ENCODE measurements around the gene TMEM213. TPM values are rescaled to one million over a fixed set of nuclear protein-coding genes. Genes with fewer than 3 reads are reported as not detected.

Gene TMEM213
- total RNA-seq, 1 donor from 2014 or later, result not detected

- Histone ChIP-seq H3K4me3 (ENCODE audit: insufficient read depth, low read depth, low read length) (no peak overlapping the region), H3K9me3 (ENCODE audit: insufficient read depth, low read depth, low read length) (no peaks in the 10 kb centered on the region), H3K36me3 (ENCODE audit: insufficient read depth, low read length) (no peaks in the 10 kb centered on the region), H3K4me2 (ENCODE audit: low read length) (no peak overlapping the region), H3K9ac (ENCODE audit: low read length) (no peak overlapping the region), H2AFZ (ENCODE audit: low read depth, low read length) (no peak overlapping the region), H4K20me1 (ENCODE audit: insufficient read depth, low read length) (no peaks in the 10 kb centered on the region), H3K4me1 (ENCODE audit: insufficient read depth, low read length) (no peaks in the 10 kb centered on the region), H3K79me2 (ENCODE audit: insufficient read depth, low read length) (no peaks in the 10 kb centered on the region), H3K27ac (ENCODE audit: low read depth, low read length) (no peak overlapping the region), H3K27me3 (ENCODE audit: insufficient read depth, low read length) (no peaks in the 10 kb centered on the region)
- TF ChIP-seq CTCF (IDR thresholded peaks at IDR 0.05; ENCODE audit: insufficient read depth, low read depth, low read length) (no peak), EZH2 (IDR thresholded peaks at IDR 0.05; ENCODE audit: insufficient read depth, low read length) (no peak)
- Mint-ChIP-seq H3K27me3 (ENCODE audit: low read depth, unreplicated experiment) (peaks cover 2% of the 10 kb centered on the region), H3K4me1 (ENCODE audit: low read depth, unreplicated experiment) (no peaks in the 10 kb centered on the region), H3K36me3 (ENCODE audit: low read depth, unreplicated experiment) (no peaks in the 10 kb centered on the region), H3K27ac (ENCODE audit: unreplicated experiment) (no peak overlapping the region), H3K4me3 (ENCODE audit: unreplicated experiment) (no peak overlapping the region), H3K9me3 (ENCODE audit: unreplicated experiment) (peaks cover 1% of the 10 kb centered on the region)
- DNase-seq (ENCODE audit: low read depth) (no peak), FAIRE-seq (no peak)
Measured at GRCh38 chr7:138813945-138814344, 16.2 kb downstream of the TMEM213 start.

GRCh38 chr7:138814816-138815332, 17.1 kb downstream of the TMEM213 start:
- Histone ChIP-seq H4K20me1 (ENCODE audit: insufficient read depth, low read length) (no peaks in the 10 kb centered on the region), H3K9me3 (ENCODE audit: insufficient read depth, low read depth, low read length) (no peaks in the 10 kb centered on the region), H3K36me3 (ENCODE audit: insufficient read depth, low read length) (no peaks in the 10 kb centered on the region), H3K9ac (ENCODE audit: low read length) (no peak overlapping the region), H3K4me1 (ENCODE audit: insufficient read depth, low read length) (no peaks in the 10 kb centered on the region), H3K27ac (ENCODE audit: low read depth, low read length) (no peak overlapping the region), H3K4me2 (ENCODE audit: low read length) (no peak overlapping the region), H3K27me3 (ENCODE audit: insufficient read depth, low read length) (no peaks in the 10 kb centered on the region), H2AFZ (ENCODE audit: low read depth, low read length) (no peak overlapping the region), H3K79me2 (ENCODE audit: insufficient read depth, low read length) (no peaks in the 10 kb centered on the region), H3K4me3 (ENCODE audit: insufficient read depth, low read depth, low read length) (no peak overlapping the region)
- peaks cover 1% of the 10 kb centered on the region for H3K9me3 Mint-ChIP-seq (ENCODE audit: unreplicated experiment)
- H3K36me3 Mint-ChIP-seq (ENCODE audit: low read depth, unreplicated experiment), result no peaks in the 10 kb centered on the region
- DNase-seq (ENCODE audit: low read depth) (no peak), FAIRE-seq (no peak)
- H3K27me3 Mint-ChIP-seq (ENCODE audit: low read depth, unreplicated experiment), result peaks cover 2% of the 10 kb centered on the region
- no peak overlapping the region for H3K4me3 Mint-ChIP-seq (ENCODE audit: unreplicated experiment)
- TF ChIP-seq CTCF (IDR thresholded peaks at IDR 0.05; ENCODE audit: insufficient read depth, low read depth, low read length) (no peak), EZH2 (IDR thresholded peaks at IDR 0.05; ENCODE audit: insufficient read depth, low read length) (no peak)
- H3K4me1 Mint-ChIP-seq (ENCODE audit: low read depth, unreplicated experiment), result no peaks in the 10 kb centered on the region
- no peak overlapping the region for H3K27ac Mint-ChIP-seq (ENCODE audit: unreplicated experiment)

- Histone ChIP-seq H3K36me3 (ENCODE audit: insufficient read depth, low read length) (no peaks in the 10 kb centered on the region), H4K20me1 (ENCODE audit: insufficient read depth, low read length) (no peaks in the 10 kb centered on the region), H3K9me3 (ENCODE audit: insufficient read depth, low read depth, low read length) (no peaks in the 10 kb centered on the region), H3K9ac (ENCODE audit: low read length) (no peak overlapping the region), H3K79me2 (ENCODE audit: insufficient read depth, low read length) (no peaks in the 10 kb centered on the region), H3K4me1 (ENCODE audit: insufficient read depth, low read length) (no peaks in the 10 kb centered on the region), H3K4me3 (ENCODE audit: insufficient read depth, low read depth, low read length) (no peak overlapping the region), H3K27me3 (ENCODE audit: insufficient read depth, low read length) (no peaks in the 10 kb centered on the region), H2AFZ (ENCODE audit: low read depth, low read length) (no peak overlapping the region), H3K4me2 (ENCODE audit: low read length) (no peak overlapping the region), H3K27ac (ENCODE audit: low read depth, low read length) (no peak overlapping the region)
- Mint-ChIP-seq H3K4me1 (ENCODE audit: low read depth, unreplicated experiment) (no peaks in the 10 kb centered on the region), H3K36me3 (ENCODE audit: low read depth, unreplicated experiment) (no peaks in the 10 kb centered on the region), H3K9me3 (ENCODE audit: unreplicated experiment) (peaks cover 1% of the 10 kb centered on the region), H3K27ac (ENCODE audit: unreplicated experiment) (no peak overlapping the region), H3K27me3 (ENCODE audit: low read depth, unreplicated experiment) (no peaks in the 10 kb centered on the region), H3K4me3 (ENCODE audit: unreplicated experiment) (no peak overlapping the region)
- no peak for DNase-seq (ENCODE audit: low read depth)
- no peak for TF ChIP-seq EZH2 (IDR thresholded peaks at IDR 0.05; ENCODE audit: insufficient read depth, low read length)
- no peak for TF ChIP-seq CTCF (IDR thresholded peaks at IDR 0.05; ENCODE audit: insufficient read depth, low read depth, low read length)
- FAIRE-seq, result no peak
Measured at GRCh38 chr7:138816650-138817049, 18.9 kb downstream of the TMEM213 start.
